Mesodermal cell (in vitro differentiated cells): ENCODE measurements around the gene PYHIN1.

ENCODE experiments used
- H3K27ac ChIP-seq: 2 replicates; pipeline ENCODE4 v1.7.0; 2013; ENCODE audit warnings: mild to moderate bottlenecking, low read depth, low read length, moderate library complexity; ENCODE audit not compliant: severe bottlenecking
- H3K36me3 ChIP-seq: 2 replicates; pipeline ENCODE4 v1.7.1; 2013; ENCODE audit warnings: mild to moderate bottlenecking, low read length, moderate library complexity; ENCODE audit not compliant: control insufficient read depth, insufficient read depth
- H3K4me1 ChIP-seq: one replicate; pipeline ENCODE4 v1.7.1; 2013; ENCODE audit warnings: mild to moderate bottlenecking, low read length; ENCODE audit not compliant: insufficient read depth, control insufficient read depth, poor library complexity, severe bottlenecking
- H3K4me3 ChIP-seq: 2 replicates; pipeline ENCODE4 v1.7.0; 2013; ENCODE audit warnings: low read length, control low read depth, mild to moderate bottlenecking; ENCODE audit not compliant: insufficient read depth, poor library complexity, severe bottlenecking; ENCODE audit errors: extremely low read depth
- H3K9me3 ChIP-seq: 2 replicates; pipeline ENCODE4 v1.7.1; 2013; ENCODE audit warnings: mild to moderate bottlenecking, low read length, moderate library complexity; ENCODE audit not compliant: control insufficient read depth
- WGBS, 2 experiments: methylation state at CpG; one replicate each; pipeline ENCODE4 v1.1.5; 2013; ENCODE audit warnings: missing lambda C conversion rate in 2 of 2; ENCODE audit not compliant: insufficient coverage in 2 of 2; 5-methylcytosine and 5-hydroxymethylcytosine counted together

The PYHIN1 gene

DNA sequence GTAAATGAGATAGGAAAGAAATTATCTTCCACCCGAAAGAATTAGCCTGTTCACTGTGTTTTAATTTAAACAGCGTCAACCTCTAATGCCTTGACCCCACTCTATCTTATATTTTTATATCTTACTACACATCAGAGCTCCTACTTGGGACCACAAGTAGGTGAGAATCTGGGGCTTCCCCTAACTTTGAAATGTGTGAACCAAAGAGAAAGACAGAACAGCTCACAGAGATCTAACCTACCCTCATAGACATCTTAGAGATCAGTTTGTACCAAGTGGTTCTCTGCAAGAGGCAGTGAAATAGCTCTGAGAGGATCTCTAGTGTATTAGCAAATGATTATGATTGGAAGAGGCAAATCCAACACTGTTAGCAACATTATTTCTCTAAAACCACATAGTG lies 47.4 kb downstream of the PYHIN1 start:
- no peak overlapping the region for H3K27ac ChIP-seq
- H3K4me3 ChIP-seq: no peak overlapping the region
- no peaks in the 10 kb centered on the region for H3K9me3 ChIP-seq
- H3K4me1 ChIP-seq: no peaks in the 10 kb centered on the region
- no peaks in the 10 kb centered on the region for H3K36me3 ChIP-seq
- 80% methylated on average over 1 of the region's 2 CpGs; no CpG with 5 or more reads in 1 of the 2 experiments for WGBS, 2 experiments

DNA sequence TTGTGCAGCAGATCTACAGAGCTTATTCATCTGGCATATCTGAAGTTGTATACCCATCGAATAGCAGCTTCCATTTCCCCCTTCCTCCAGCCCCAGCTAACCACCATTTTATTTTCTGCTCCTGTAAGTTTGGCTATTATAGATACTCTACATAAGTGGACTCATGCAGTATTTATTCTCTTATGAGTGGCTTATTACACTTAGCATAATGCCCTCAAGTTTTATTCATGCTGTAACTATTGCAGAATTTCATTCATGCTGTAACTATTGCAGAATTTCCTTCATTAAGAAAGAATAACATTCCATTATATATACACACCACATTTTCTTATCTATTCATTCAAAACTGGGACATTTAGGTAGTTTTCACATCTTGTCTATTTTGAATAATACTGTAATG lies 47.9 kb downstream of the PYHIN1 start:
- no CpG with 5 or more reads among the region's 1 CpG for WGBS, 2 experiments
- H3K27ac ChIP-seq: no peak overlapping the region
- H3K36me3 ChIP-seq: no peaks in the 10 kb centered on the region
- H3K9me3 ChIP-seq: no peaks in the 10 kb centered on the region
- no peaks in the 10 kb centered on the region for H3K4me1 ChIP-seq
- H3K4me3 ChIP-seq: no peak overlapping the region

DNA sequence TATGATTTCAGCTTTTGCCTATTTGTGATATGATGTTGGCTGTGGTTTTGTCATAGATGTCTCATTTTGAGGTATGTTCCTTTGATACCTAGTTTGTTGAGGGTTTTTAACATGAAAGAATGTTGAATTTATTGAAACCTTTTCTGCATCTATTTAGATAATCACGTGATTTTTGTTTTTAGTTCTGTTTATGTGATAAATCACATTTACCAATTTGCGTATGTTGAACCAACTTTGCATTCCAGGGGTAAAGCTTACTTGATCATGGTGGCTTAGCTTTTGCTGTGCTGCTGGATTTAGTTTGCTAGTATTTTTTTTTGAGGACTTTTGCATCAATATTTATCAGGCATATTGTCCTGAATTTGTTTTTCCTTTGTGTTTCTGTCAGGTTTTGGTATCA lies 51.9 kb downstream of the PYHIN1 start:
- Histone ChIP-seq H3K9me3 (no peaks in the 10 kb centered on the region), H3K4me3 (no peak overlapping the region), H3K4me1 (no peaks in the 10 kb centered on the region), H3K36me3 (no peaks in the 10 kb centered on the region), H3K27ac (no peak overlapping the region)
- 100% methylated on average over 1 of the region's 2 CpGs; no CpG with 5 or more reads in 1 of the 2 experiments for WGBS, 2 experiments

DNA sequence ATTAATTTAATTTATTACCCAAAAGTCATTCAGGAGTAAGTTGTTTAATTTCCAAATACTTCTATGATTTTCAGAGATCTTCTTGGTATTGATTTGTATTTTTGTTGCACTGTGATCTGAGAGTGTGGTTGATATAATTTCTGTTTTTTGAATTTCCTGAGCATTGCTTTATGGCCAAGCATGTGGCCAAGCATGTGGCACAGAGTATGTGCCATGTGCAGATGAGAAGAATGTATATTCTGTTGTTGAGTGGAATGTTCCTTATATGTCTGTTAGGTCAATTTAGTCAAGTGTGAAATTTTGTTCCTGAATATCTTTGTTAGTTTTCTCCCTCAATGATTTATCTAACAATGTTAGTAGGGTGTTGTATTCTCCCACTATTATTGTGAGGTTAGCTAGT lies 53.0 kb downstream of the PYHIN1 start:
- H3K4me1 ChIP-seq: no peaks in the 10 kb centered on the region
- H3K4me3 ChIP-seq: no peak overlapping the region
- no peaks in the 10 kb centered on the region for H3K9me3 ChIP-seq
- no peaks in the 10 kb centered on the region for H3K36me3 ChIP-seq
- H3K27ac ChIP-seq: no peak overlapping the region

DNA sequence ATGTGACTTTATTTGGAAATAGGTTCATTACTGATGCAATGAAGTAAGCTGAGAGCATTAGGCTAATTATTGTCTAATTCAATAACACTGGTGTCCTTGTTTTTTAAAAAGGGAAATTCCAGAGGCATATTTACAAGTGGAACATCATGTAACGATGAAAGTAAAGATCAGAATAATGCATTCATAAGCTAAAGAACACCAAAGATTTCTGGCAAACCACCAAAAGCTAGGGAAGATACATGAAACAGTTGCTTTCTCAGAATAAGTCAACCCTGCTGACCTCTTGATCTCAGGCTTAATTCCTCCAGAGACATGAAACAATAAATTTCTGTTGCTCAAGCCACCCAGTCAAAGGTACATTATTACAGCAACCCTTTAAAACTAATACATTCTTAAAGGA lies 58.1 kb downstream of the PYHIN1 start:
- 83% methylated on average over 1 of the region's 1 CpG; no CpG with 5 or more reads in 1 of the 2 experiments for WGBS, 2 experiments

DNA sequence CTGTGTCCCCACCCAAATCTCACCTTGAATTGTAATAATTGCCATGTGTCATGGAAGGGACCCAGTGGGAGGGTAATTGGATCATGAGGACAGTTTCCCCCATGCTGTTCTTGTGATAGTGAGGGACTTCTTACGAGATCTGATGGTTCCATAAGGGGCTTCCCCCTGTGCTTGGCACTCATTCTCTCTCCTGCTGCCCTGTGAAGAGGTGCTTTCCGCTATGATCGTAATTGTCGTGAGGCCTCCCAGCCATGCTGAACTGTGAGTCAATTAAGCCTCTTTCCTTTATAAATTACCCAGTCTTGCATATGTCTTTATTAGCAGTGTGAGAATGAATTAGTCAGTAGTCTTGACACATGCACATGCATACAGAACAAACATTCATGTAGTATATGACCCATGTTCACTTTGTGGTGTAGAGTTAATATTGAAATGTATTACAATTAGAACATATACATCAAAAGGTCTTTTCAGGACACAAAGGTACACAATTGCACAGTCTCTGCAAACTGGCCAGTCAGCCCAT lies 61.5 kb downstream of the PYHIN1 start:
- H3K4me3 ChIP-seq: no peak overlapping the region
- 88 to 93% methylated on average over 1 to 4 of the region's 4 CpGs for WGBS, 2 experiments
- no peaks in the 10 kb centered on the region for H3K36me3 ChIP-seq
- no peak overlapping the region for H3K27ac ChIP-seq
- H3K9me3 ChIP-seq: no peaks in the 10 kb centered on the region
- H3K4me1 ChIP-seq: no peaks in the 10 kb centered on the region

More for the DNA sequence above, 58.1 kb downstream of the PYHIN1 start:
- Histone ChIP-seq H3K27ac (no peak overlapping the region), H3K36me3 (no peaks in the 10 kb centered on the region), H3K4me1 (no peaks in the 10 kb centered on the region), H3K4me3 (no peak overlapping the region), H3K9me3 (no peaks in the 10 kb centered on the region)

DNA sequence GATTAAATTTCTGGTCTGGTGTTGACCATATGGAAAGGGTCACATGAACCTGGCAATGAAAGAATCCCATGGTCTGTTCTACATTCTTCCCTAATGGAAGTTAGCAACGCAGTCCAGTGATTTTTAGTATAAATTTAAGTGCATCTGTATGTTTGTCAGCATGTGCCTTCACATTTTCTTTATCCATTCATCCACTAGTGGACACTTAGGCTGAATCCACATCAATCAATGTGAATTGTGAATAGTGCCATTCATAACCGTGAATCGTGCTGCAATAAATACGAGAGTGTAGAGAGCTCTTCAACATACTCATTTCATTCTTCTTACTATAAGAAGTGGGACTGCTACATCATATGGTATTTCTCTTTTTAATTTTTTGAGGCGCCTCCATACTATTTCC lies 65.6 kb downstream of the PYHIN1 start:
- no peak overlapping the region for H3K4me3 ChIP-seq
- no peaks in the 10 kb centered on the region for H3K4me1 ChIP-seq
- H3K36me3 ChIP-seq: no peaks in the 10 kb centered on the region
- no peaks in the 10 kb centered on the region for H3K9me3 ChIP-seq
- no CpG with 5 or more reads among the region's 5 CpGs for WGBS, 2 experiments
- no peak overlapping the region for H3K27ac ChIP-seq

DNA sequence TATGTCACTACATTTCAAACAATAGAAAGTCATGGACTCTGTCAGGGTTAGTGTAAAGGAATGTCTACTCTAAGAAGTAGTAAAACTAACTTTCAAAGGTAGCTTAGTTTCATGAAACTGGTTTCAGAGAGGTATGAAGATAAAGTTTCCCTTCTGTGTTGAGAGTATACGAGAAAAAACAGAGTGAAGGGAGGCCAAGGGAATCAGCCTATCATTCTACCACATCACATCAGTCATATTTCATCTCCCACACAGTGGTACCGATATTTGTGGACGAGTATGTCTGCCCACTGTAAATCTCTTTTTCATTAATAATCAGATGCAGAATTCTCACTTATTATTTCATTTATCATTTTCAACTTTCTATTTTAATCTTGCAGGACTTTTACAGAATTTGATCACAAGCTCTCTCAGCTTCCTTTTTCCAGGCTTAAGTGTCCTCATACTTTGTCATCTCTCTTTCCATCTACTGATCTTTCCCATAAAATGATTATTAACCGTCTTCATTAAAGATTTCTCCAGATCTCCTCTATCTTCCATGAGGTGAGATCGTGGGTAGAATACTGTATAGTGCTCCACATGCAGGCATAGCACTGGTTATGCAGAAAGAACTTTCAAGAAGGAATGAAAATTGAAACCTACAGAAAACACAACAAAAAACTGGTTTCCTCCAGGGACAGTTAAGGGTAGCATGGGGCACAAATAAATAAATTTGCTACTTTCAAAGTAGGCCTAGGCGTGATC lies 66.9 kb downstream of the PYHIN1 start:
- no peaks in the 10 kb centered on the region for H3K4me1 ChIP-seq
- no peak overlapping the region for H3K4me3 ChIP-seq
- H3K36me3 ChIP-seq: no peaks in the 10 kb centered on the region
- H3K9me3 ChIP-seq: no peaks in the 10 kb centered on the region
- H3K27ac ChIP-seq: no peak overlapping the region
- 58 to 61% methylated on average over 2 to 3 of the region's 6 CpGs for WGBS, 2 experiments

DNA sequence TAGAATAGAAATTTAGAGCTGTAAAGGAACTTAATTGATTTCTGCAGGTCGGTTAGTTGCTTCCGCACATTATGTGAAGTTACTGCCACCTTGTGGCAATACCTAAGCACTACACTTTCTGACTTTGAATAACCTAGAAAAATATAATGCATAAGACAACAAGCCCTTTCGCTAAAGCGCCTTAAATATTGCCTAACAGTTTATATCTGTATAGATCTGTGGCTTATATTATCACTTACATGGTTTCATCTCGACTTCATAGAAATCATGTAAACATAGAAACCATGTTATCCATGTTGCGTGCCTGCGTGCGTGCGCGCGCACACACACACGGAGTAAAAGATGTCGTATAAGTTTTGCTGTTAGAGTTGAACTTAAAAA lies 67.4 kb downstream of the PYHIN1 start:
- H3K27ac ChIP-seq: peak overlapping the region; percentile 98
- no peaks in the 10 kb centered on the region for H3K36me3 ChIP-seq
- 0% methylated on average over 1 of the region's 13 CpGs for WGBS, 2 experiments
- no peaks in the 10 kb centered on the region for H3K9me3 ChIP-seq
- peak overlapping the region; percentile 50 for H3K4me3 ChIP-seq
- H3K4me1 ChIP-seq: no peaks in the 10 kb centered on the region

DNA sequence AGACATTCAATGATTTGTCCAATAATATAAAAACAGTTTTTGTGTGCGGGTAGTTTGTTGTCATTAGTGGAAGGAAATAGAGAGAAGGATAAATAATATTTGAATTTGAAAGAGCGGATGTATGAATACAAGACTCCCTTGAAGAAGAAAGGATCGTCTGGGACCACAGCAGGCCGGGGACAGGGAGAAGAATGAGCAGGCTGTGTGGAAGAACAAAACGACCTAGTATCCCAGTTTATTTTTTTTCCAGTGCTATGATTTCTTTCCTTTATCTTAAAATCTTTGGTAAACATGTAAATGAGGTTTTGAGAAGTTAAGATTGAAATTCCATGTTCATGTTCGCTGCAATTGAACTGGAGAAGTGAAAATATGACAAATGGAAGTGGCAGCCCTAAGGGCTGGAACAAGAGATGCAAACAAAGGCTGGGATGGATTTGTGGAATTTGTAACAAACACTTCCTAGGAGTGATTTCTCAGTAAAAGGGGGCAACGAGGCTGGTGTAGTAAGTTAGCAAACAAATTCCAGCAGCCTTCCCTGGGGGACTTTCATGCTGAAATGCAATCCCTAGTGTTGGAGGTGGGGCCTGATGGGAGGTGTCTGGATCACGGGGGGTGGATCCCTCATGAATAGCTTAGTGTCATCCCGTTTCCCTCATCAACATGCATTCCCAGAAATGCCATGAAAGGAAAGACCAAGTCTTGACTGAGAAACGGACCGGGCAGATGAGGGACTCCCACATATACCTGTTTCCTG lies 68.1 kb downstream of the PYHIN1 start:
- Histone ChIP-seq H3K9me3 (no peaks in the 10 kb centered on the region), H3K4me3 (peak overlapping the region; percentile 50), H3K4me1 (no peaks in the 10 kb centered on the region), H3K36me3 (no peaks in the 10 kb centered on the region), H3K27ac (peak overlapping the region; percentile 98)
- WGBS, 2 experiments: 2% methylated on average over 6 to 8 of the region's 11 CpGs

DNA sequence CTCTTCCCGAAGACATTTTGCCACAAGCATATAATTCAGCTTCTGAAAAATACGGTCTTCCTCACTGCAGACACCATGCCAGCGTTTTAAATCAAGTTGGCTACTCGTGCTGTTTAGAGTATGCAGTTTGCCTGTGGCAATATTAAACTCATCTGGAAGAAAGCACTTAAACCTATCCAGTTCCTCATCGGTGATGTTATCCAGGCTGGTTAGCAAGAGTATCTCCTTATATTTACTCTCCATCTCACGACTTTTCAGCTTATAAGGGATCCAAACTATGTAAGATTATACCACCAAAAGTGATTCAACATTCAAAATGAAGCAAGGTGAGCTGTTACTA lies 68.7 kb downstream of the PYHIN1 start:
- Histone ChIP-seq H3K9me3 (no peaks in the 10 kb centered on the region), H3K27ac (peak overlapping the region; percentile 98), H3K4me1 (peaks cover 2% of the 10 kb centered on the region), H3K4me3 (peak overlapping the region; percentile 50), H3K36me3 (no peaks in the 10 kb centered on the region)
- 0% methylated on average over 1 to 2 of the region's 6 CpGs for WGBS, 2 experiments
